ENCODE data around the gene PAPOLG. TPM values are rescaled to one million over a fixed set of nuclear protein-coding genes. Genes with fewer than 3 reads are reported as not detected.

Gene PAPOLG
- polyA plus RNA-seq, 3 donors, result 4.7 to 8.9 (median 8.0) TPM

DNA sequence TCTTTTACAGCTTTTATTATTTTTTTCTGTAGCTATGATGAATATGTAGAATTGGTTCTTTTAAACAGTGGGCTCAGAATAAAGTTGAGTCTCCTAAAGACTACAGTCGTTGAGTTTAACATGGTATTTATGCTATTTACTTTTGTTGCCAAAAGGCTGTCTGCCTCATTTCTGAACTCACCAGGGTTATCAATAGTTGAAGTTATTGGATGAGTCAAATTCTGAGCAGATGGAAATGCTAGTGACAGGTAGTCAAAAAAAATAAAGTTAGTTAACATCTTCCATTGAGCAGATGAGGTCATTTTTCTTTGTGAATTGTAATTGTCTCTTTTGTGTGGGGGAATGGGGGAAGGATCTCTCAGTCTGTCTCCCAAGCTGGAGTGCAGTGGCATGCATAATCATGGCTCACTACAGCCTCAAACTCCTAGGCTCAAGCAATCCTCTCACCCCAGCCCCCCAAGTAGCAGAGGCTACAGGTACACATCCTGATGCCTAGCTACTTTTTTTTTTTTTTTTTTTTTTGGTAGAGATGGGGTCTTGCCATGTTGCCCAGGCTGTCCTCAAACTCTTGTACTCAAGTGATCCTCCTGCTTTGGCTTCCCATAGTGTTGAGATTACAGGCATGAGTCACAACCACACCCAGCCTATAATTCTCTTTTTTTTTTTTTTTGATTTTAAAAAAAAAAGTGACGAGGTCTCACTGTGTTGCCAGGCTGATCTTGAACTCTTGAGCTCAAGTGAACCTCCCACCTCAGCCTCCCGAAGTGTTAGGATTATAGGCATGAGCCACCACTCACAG is 8.9 kb downstream of the PAPOLG start:
- no peak overlapping the region for H3K4me3 ChIP-seq (replicated peaks in 1 of 3; ENCODE audit: low read depth in 2 of 3, low read length in 3 of 3)
- no peak for DNase-seq
- Mint-ChIP-seq H3K9me3 (no peaks in the 10 kb centered on the region), H3K4me1 (peaks cover 5% of the 10 kb centered on the region), H3K27ac (no peak overlapping the region), H3K27me3 (ENCODE audit: low read depth in 3 of 3) (no peaks in the 10 kb centered on the region), H3K36me3 (peaks cover 74 to 90% of the 10 kb centered on the region in 2 donors), H3K4me3 (no peak overlapping the region)
- no peak overlapping the region for H3K9ac ChIP-seq (ENCODE audit: insufficient read depth, low read length, poor library complexity, severe bottlenecking)
- no peaks in the 10 kb centered on the region for H4K20me1 ChIP-seq (ENCODE audit: insufficient read depth, low read length)
- no peak overlapping the region for H3K4me2 ChIP-seq (replicated peaks; ENCODE audit: extremely low read depth, low read length, poor library complexity, severe bottlenecking)
- H3K79me2 ChIP-seq (ENCODE audit: insufficient read depth, low read length), result peaks cover 1% of the 10 kb centered on the region
- WGBS (ENCODE audit: insufficient coverage), result 100% methylated on average over 1 of the region's 3 CpGs
- H3K9me3 ChIP-seq (replicated peaks in 1 of 2; ENCODE audit: control insufficient read depth in 1 of 2, insufficient read depth in 1 of 2, low read length in 2 of 2), result no peaks in the 10 kb centered on the region
- peaks cover 83 to 100% of the 10 kb centered on the region in 2 donors for H3K36me3 ChIP-seq (replicated peaks in 1 of 2; ENCODE audit: control insufficient read depth in 1 of 2, insufficient read depth in 2 of 2, low read length in 2 of 2)
- no peaks in the 10 kb centered on the region for H3K4me1 ChIP-seq (ENCODE audit: control insufficient read depth in 1 of 2, insufficient read depth in 2 of 2, low read length in 2 of 2)
- H3K27ac ChIP-seq (ENCODE audit: low read depth in 1 of 2, low read length in 2 of 2), result no peak overlapping the region
- H3K27me3 ChIP-seq (ENCODE audit: control insufficient read depth in 2 of 2, insufficient read depth in 2 of 2, low read length in 2 of 2), result no peaks in the 10 kb centered on the region
- TF ChIP-seq, protein P1, sequence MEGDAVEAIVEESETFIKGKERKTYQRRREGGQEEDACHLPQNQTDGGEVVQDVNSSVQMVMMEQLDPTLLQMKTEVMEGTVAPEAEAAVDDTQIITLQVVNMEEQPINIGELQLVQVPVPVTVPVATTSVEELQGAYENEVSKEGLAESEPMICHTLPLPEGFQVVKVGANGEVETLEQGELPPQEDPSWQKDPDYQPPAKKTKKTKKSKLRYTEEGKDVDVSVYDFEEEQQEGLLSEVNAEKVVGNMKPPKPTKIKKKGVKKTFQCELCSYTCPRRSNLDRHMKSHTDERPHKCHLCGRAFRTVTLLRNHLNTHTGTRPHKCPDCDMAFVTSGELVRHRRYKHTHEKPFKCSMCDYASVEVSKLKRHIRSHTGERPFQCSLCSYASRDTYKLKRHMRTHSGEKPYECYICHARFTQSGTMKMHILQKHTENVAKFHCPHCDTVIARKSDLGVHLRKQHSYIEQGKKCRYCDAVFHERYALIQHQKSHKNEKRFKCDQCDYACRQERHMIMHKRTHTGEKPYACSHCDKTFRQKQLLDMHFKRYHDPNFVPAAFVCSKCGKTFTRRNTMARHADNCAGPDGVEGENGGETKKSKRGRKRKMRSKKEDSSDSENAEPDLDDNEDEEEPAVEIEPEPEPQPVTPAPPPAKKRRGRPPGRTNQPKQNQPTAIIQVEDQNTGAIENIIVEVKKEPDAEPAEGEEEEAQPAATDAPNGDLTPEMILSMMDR (IDR thresholded peaks at IDR 0.05), result no peak
- intact Hi-C loops (cut with micrococcal nuclease), result no loop called here
- no peak overlapping the region for H2AFZ ChIP-seq (ENCODE audit: insufficient read depth, low read depth, low read length, poor library complexity, severe bottlenecking)

DNA sequence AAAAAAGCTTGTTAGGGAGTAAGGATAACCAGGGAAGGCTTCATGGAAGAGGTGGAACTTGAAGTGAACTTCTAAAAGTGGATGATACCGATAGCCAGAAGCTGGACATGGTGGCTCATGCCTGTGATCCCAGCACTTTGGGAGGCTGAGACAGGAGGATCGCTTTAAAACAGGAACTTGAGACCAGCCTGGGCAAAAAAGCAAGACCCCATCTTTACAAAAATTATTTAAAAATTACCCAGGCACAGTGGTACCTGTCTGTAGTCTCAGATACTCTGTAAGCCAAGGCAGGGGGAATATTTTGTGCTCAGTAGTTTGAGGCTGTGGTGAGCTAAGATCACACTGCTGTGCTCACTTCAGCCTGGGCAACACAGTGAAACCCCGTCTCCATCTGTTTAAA is 10.2 kb downstream of the PAPOLG start:
- intact Hi-C loops (cut with micrococcal nuclease), result no loop called here
- Histone ChIP-seq H3K9ac (ENCODE audit: insufficient read depth, low read length, poor library complexity, severe bottlenecking) (no peak overlapping the region), H3K27me3 (ENCODE audit: control insufficient read depth in 2 of 2, insufficient read depth in 2 of 2, low read length in 2 of 2) (no peaks in the 10 kb centered on the region), H2AFZ (ENCODE audit: insufficient read depth, low read depth, low read length, poor library complexity, severe bottlenecking) (no peak overlapping the region), H3K4me1 (ENCODE audit: control insufficient read depth in 1 of 2, insufficient read depth in 2 of 2, low read length in 2 of 2) (no peaks in the 10 kb centered on the region), H3K27ac (ENCODE audit: low read depth in 1 of 2, low read length in 2 of 2) (no peak overlapping the region), H3K9me3 (replicated peaks in 1 of 2; ENCODE audit: control insufficient read depth in 1 of 2, insufficient read depth in 1 of 2, low read length in 2 of 2) (no peaks in the 10 kb centered on the region), H3K4me3 (replicated peaks in 1 of 3; ENCODE audit: low read depth in 2 of 3, low read length in 3 of 3) (no peak overlapping the region), H4K20me1 (ENCODE audit: insufficient read depth, low read length) (no peaks in the 10 kb centered on the region), H3K36me3 (replicated peaks in 1 of 2; ENCODE audit: control insufficient read depth in 1 of 2, insufficient read depth in 2 of 2, low read length in 2 of 2) (peaks cover 83 to 100% of the 10 kb centered on the region in 2 donors), H3K79me2 (ENCODE audit: insufficient read depth, low read length) (no peaks in the 10 kb centered on the region), H3K4me2 (replicated peaks; ENCODE audit: extremely low read depth, low read length, poor library complexity, severe bottlenecking) (no peak overlapping the region)
- Mint-ChIP-seq H3K27ac (peak overlapping the region in 1 of 7 donors; percentile 51), H3K4me3 (no peak overlapping the region), H3K9me3 (no peaks in the 10 kb centered on the region), H3K36me3 (peaks cover 75 to 92% of the 10 kb centered on the region in 2 donors), H3K27me3 (ENCODE audit: low read depth in 3 of 3) (peaks cover 0 to 1% (median 0%) of the 10 kb centered on the region in 3 donors), H3K4me1 (peaks cover 5% of the 10 kb centered on the region)
- DNase-seq, result no peak
- TF ChIP-seq, protein P1 (IDR thresholded peaks at IDR 0.05), result no peak
- WGBS (ENCODE audit: insufficient coverage), result 100% methylated on average over 1 of the region's 3 CpGs

Data from CD14-positive monocyte (primary cell).